WTC11 (cell line): ENCODE results near the gene ZSWIM4.

ENCODE experiments used
- ATF2 ChIP-seq: sonication (generic); formaldehyde crosslinking; IDR thresholded peaks from 2 replicates; pipeline ENCODE4 v1.8.1; 2022; ENCODE audit warnings: low read depth, missing genetic modification reagents, borderline replicate concordance
- CREB1 ChIP-seq: sonication (generic); formaldehyde crosslinking; IDR thresholded peaks from 2 replicates; pipeline ENCODE4 v1.8.0; 2023; ENCODE audit warnings: mild to moderate bottlenecking, missing genetic modification reagents
- CREM ChIP-seq: sonication (generic); formaldehyde crosslinking; IDR thresholded peaks from 2 replicates; pipeline ENCODE4 v1.8.1; 2022; ENCODE audit warnings: mild to moderate bottlenecking, missing genetic modification reagents, moderate library complexity
- CTCF ChIP-seq: fragments of 200-600 bp; IDR thresholded peaks from 2 replicates; pipeline ENCODE4 v1.8.0; 2022; ENCODE audit warnings: antibody characterized with exemption
- ELF4 ChIP-seq: sonication (generic); formaldehyde crosslinking; IDR thresholded peaks from 2 replicates; pipeline ENCODE4 v1.8.1; 2022; ENCODE audit warnings: low read depth, mild to moderate bottlenecking, moderate library complexity, missing genetic modification reagents
- JUN ChIP-seq: sonication (generic); formaldehyde crosslinking; IDR thresholded peaks from 2 replicates; pipeline ENCODE4 v1.8.0; 2023; ENCODE audit warnings: mild to moderate bottlenecking, missing genetic modification reagents
- MXD4 ChIP-seq: fragments of 250-450 bp; sonication (Bioruptor Pico); IDR thresholded peaks from 2 replicates; pipeline ENCODE4 v1.8.0; 2021; ENCODE audit warnings: mild to moderate bottlenecking, moderate library complexity, borderline replicate concordance
- MYBL2 ChIP-seq: sonication (generic); formaldehyde crosslinking; IDR thresholded peaks from 2 replicates; pipeline ENCODE4 v1.8.1; 2023; ENCODE audit warnings: mild to moderate bottlenecking, moderate library complexity, missing genetic modification reagents
- SP1 ChIP-seq: sonication (generic); formaldehyde crosslinking; conservative IDR thresholded peaks from 2 replicates; pipeline ENCODE4 v1.8.1; 2022; ENCODE audit warnings: missing genetic modification reagents
- TEAD4 ChIP-seq: sonication (generic); formaldehyde crosslinking; IDR thresholded peaks from 2 replicates; pipeline ENCODE4 v1.8.0; 2022; ENCODE audit warnings: mild to moderate bottlenecking, missing genetic modification reagents
- USF1 ChIP-seq: sonication (generic); formaldehyde crosslinking; IDR thresholded peaks from 2 replicates; pipeline ENCODE4 v1.8.0; 2022; ENCODE audit warnings: mild to moderate bottlenecking, missing genetic modification reagents
- USF2 ChIP-seq: sonication (generic); formaldehyde crosslinking; IDR thresholded peaks from 2 replicates; pipeline ENCODE4 v1.8.1; 2023; ENCODE audit warnings: mild to moderate bottlenecking, missing genetic modification reagents, moderate library complexity

- no peak for TF ChIP-seq CTCF
- 0 out of 2 replicates have a peak, but pooled peaks have one; percentile 40 for TF ChIP-seq TEAD4 (CRISPR knock-in tag)
- TF ChIP-seq USF2 = peak; percentile 32; the same call in 1 of the 2 replicates
- no peak for TF ChIP-seq MXD4
- 0 out of 2 replicates have a peak, but pooled peaks have one; percentile 55 for TF ChIP-seq JUN
- peak; percentile 57; the same call in 1 of the 2 replicates for TF ChIP-seq USF1 (CRISPR knock-in tag)
- TF ChIP-seq CREB1 = no peak
- peak; percentile 100 for TF ChIP-seq SP1
- TF ChIP-seq MYBL2 (CRISPR knock-in tag) = peak; percentile 82; the same call in 1 of the 2 replicates
- TF ChIP-seq CREM (CRISPR knock-in tag) = peak; percentile 84
- TF ChIP-seq ATF2 (CRISPR knock-in tag) = no peak
- TF ChIP-seq ELF4 = no peak
These were observed 20.7 kb upstream of the ZSWIM4 start, which contains the start of gene C19orf53 for GRCh38 chr19:13774217-13775191.
